ENCODE measurements around the gene SEC63.

SEC63 gene

GRCh38 chr6:107853230-107853629, 104.8 kb downstream of the SEC63 start:
- no peak for DNase-seq

- no peak for DNase-seq
Observed at GRCh38 chr6:107849325-107849724, 108.7 kb downstream of the SEC63 start.

GRCh38 chr6:107847844-107848802, 109.9 kb downstream of the SEC63 start:
- peak; percentile 71 for DNase-seq

- DNase-seq = no peak
Observed at GRCh38 chr6:107846262-107846795, 111.7 kb downstream of the SEC63 start.

- no peak for DNase-seq
Observed at GRCh38 chr6:107845777-107846176, 112.2 kb downstream of the SEC63 start.

GRCh38 chr6:107843400-107843799, 114.6 kb downstream of the SEC63 start:
- no peak for DNase-seq

GRCh38 chr6:107841275-107841670, 116.7 kb downstream of the SEC63 start:
- no peak for DNase-seq

- DNase-seq = no peak
Observed at GRCh38 chr6:107840636-107841274, 117.3 kb downstream of the SEC63 start.

GRCh38 chr6:107833136-107833535, 124.9 kb downstream of the SEC63 start:
- no peak for DNase-seq

GRCh38 chr6:107832151-107833056, 125.6 kb downstream of the SEC63 start:
- DNase-seq = no peak

- no peak for DNase-seq
Observed at GRCh38 chr6:107830060-107830459, 127.9 kb downstream of the SEC63 start.

GRCh38 chr6:107827541-107827940, 130.5 kb downstream of the SEC63 start:
- DNase-seq = no peak

GRCh38 chr6:107823047-107823557, 134.9 kb downstream of the SEC63 start:
- peak; percentile 35 for DNase-seq

GRCh38 chr6:107822176-107823046, 135.6 kb downstream of the SEC63 start:
- peak; percentile 33 for DNase-seq

GRCh38 chr6:107821591-107821990, 136.4 kb downstream of the SEC63 start:
- DNase-seq = no peak

GRCh38 chr6:107820338-107821261, 137.4 kb downstream of the SEC63 start:
- peak; percentile 29 for DNase-seq

- DNase-seq = peak; percentile 37
Observed at GRCh38 chr6:107819964-107820337, 138.1 kb downstream of the SEC63 start.

GRCh38 chr6:107819217-107819616, 138.8 kb downstream of the SEC63 start:
- DNase-seq = no peak

GRCh38 chr6:107818272-107818671, 139.7 kb downstream of the SEC63 start:
- no peak for DNase-seq

GRCh38 chr6:107817784-107818183, 140.2 kb downstream of the SEC63 start:
- DNase-seq = no peak
